ENCODE measurements around the gene FGFR1OP2. TPM values are rescaled to one million over a fixed set of nuclear protein-coding genes. Genes with fewer than 3 reads are reported as not detected.

FGFR1OP2 gene
- total RNA-seq, 4 donors from 2014 or later: 26.6 to 65.4 (median 41.3) TPM

GRCh38 chr12:26906024-26906423, 32.2 kb upstream of the FGFR1OP2 start:
- H3K27ac ChIP-seq: no peak overlapping the region
- H3K4me1 ChIP-seq: no peaks in the 10 kb centered on the region
- 32 to 60% methylated on average over 1 of the region's 1 CpG for WGBS, 2 donors
- DNase-seq: no peak
- peaks cover 6 to 99% (median 11%) of the 10 kb centered on the region in 3 donors for H3K36me3 ChIP-seq
- H3K4me3 ChIP-seq: no peak overlapping the region
- H3K27me3 ChIP-seq: no peaks in the 10 kb centered on the region
- no peak for TF ChIP-seq CTCF (IDR thresholded peaks at IDR 0.05)
- TF ChIP-seq POLR2A (IDR thresholded peaks at IDR 0.05): no peak
- intact Hi-C loops (cut with DNase I): no loop called here
- H3K9me3 ChIP-seq: peaks cover 0 to 5% (median 0%) of the 10 kb centered on the region in 3 donors

- Histone ChIP-seq H3K36me3 (peaks cover 6 to 100% (median 12%) of the 10 kb centered on the region in 3 donors), H3K27me3 (no peaks in the 10 kb centered on the region), H3K4me3 (no peak overlapping the region), H3K27ac (no peak overlapping the region), H3K4me1 (no peaks in the 10 kb centered on the region), H3K9me3 (peaks cover 0 to 5% (median 0%) of the 10 kb centered on the region in 3 donors)
- no peak for TF ChIP-seq POLR2A (IDR thresholded peaks at IDR 0.05)
- TF ChIP-seq CTCF (IDR thresholded peaks at IDR 0.05): no peak
- 17 to 33% methylated on average over 1 of the region's 1 CpG for WGBS, 2 donors
- intact Hi-C loops (cut with DNase I): no loop called here
- no peak for DNase-seq
Measured at GRCh38 chr12:26906704-26907103, 31.6 kb upstream of the FGFR1OP2 start.

- WGBS, 2 donors: 82 to 90% methylated on average over 5 of the region's 5 CpGs
- no peak for DNase-seq
Measured at GRCh38 chr12:26918321-26919215, 19.7 kb upstream of the FGFR1OP2 start.

GRCh38 chr12:26919216-26919555, 19.1 kb upstream of the FGFR1OP2 start:
- DNase-seq: no peak
- 91 to 96% methylated on average over 2 of the region's 2 CpGs for WGBS, 2 donors
- peaks cover 0 to 95% (median 0%) of the 10 kb centered on the region in 3 donors for H3K36me3 ChIP-seq
- no peak overlapping the region for H3K4me3 ChIP-seq
- H3K9me3 ChIP-seq: no peaks in the 10 kb centered on the region
- intact Hi-C loops (cut with DNase I): no loop called here
- H3K27ac ChIP-seq: no peak overlapping the region
- TF ChIP-seq POLR2A (IDR thresholded peaks at IDR 0.05) (no peak), CTCF (IDR thresholded peaks at IDR 0.05) (no peak)
- no peaks in the 10 kb centered on the region for H3K4me1 ChIP-seq
- no peaks in the 10 kb centered on the region for H3K27me3 ChIP-seq

More at GRCh38 chr12:26918321-26919215, 19.7 kb upstream of the FGFR1OP2 start:
- no peaks in the 10 kb centered on the region for H3K4me1 ChIP-seq
- intact Hi-C loops (cut with DNase I): no loop called here
- no peak overlapping the region for H3K4me3 ChIP-seq
- no peak overlapping the region for H3K27ac ChIP-seq
- H3K27me3 ChIP-seq: no peaks in the 10 kb centered on the region
- TF ChIP-seq POLR2A (IDR thresholded peaks at IDR 0.05) (no peak), CTCF (IDR thresholded peaks at IDR 0.05) (no peak)
- H3K36me3 ChIP-seq: peaks cover 0 to 95% (median 0%) of the 10 kb centered on the region in 3 donors
- H3K9me3 ChIP-seq: no peaks in the 10 kb centered on the region

- no peak for TF ChIP-seq CTCF (IDR thresholded peaks at IDR 0.05)
- no peak for TF ChIP-seq POLR2A (IDR thresholded peaks at IDR 0.05)
- WGBS, 2 donors: 88% methylated on average over 3 of the region's 3 CpGs
- H3K27me3 ChIP-seq: no peaks in the 10 kb centered on the region
- intact Hi-C loops (cut with DNase I): no loop called here
- peaks cover 0 to 97% (median 2%) of the 10 kb centered on the region in 3 donors for H3K36me3 ChIP-seq
- H3K4me3 ChIP-seq: no peak overlapping the region
- DNase-seq: no peak
- H3K27ac ChIP-seq: no peak overlapping the region
- no peaks in the 10 kb centered on the region for H3K4me1 ChIP-seq
- no peaks in the 10 kb centered on the region for H3K9me3 ChIP-seq
Measured at GRCh38 chr12:26921886-26922285, 16.4 kb upstream of the FGFR1OP2 start.

All from esophagus squamous epithelium (tissue), 5 donors.